Activated gamma-delta T cell treated with anti-CD3 and anti-CD28 coated beads, Interleukin-2, amount 50 U/mL, for 16 hours (primary cell): ENCODE data around the gene SOHLH2.

Source experiments
- DNase-seq: peaks from one replicate; pipeline ENCODE4 v3.0.0-alpha.2; 2020; ENCODE audit warnings: low read depth

SOHLH2 gene

DNA sequence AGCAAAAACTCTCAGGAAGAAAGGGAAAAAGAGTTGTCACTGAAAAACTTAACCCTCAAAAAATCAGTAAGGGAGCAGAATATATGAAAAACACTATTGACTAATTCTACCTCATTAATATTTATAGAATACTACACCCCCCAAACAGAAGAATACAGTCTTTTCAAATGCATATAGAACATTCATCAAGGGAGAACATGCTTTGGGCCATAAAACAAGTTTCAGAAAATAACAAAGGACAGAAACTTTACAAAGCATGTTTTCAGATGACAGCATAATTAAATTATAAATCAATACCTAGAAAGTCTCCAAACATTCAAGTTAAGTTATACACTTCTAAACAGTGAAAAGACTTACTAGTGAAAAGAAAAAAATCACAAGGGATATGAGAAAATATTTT lies 30.5 kb downstream of the SOHLH2 start:
- DNase-seq = no peak

DNA sequence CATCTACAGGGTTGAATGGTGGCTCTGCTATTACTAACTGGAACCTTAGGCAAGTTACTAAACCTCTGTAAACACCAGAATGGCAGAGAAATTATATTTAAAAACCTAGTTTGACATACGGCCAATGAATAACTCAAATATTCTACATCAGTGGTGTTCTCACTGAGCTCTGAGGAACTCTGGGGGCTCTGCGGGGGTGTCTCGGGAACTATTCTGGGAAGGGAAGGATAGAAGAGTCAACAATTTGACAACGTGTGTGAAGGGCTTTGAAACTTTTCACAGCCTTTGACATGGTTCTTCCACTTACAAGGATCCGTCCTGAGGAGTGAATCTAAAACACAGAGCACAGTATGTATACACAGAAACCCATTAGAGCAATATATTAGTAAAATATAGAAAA lies 38.7 kb downstream of the SOHLH2 start:
- DNase-seq = no peak

- no peak for DNase-seq
Measured at GRCh38 chr13:36174923-36175322, 39.4 kb downstream of the SOHLH2 start.

GRCh38 chr13:36173571-36174322 lies 40.6 kb downstream of the SOHLH2 start:
- DNase-seq = no peak

DNA sequence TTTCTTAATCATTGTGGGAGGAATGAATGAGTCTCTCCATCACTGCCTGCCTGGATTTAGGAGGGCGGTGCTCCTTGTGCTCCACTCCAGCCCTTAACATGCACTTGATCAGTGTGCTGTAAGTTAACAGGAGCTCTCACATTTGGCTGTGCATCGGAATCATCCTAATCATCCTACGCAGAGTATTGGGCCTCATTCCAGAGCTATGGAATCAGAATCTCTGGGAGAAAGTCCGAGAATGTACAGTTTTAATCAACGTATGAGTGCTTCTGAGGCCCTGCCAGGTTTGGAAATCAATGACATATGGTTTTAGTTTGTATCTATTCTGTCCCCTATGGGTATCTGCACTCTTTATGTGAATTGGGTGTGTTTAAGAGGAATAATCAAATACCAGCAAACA lies 48.3 kb downstream of the SOHLH2 start:
- DNase-seq = no peak

GRCh38 chr13:36163809-36164308 lies 50.5 kb downstream of the SOHLH2 start:
- no peak for DNase-seq

DNA sequence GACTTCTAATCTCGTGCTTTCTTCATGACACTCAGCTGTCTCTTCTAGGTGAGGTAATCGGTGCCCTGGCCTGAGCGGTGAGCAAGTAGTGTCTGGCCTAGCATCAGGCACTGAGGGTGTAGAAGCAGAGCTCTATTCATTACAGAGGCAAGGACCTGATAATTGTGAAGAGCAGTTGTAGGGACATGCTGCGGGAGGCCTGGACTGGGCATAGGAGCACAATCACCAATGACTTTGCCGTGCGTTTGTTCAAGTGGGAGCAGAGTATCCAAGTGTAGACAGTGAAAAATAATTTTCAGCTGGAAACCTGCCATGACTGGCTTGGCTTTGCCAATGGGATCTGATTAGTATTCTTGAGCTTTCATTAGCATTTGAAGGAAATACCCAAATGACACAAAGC lies 51.1 kb downstream of the SOHLH2 start:
- no peak for DNase-seq

GRCh38 chr13:36160297-36160696 lies 54.1 kb downstream of the SOHLH2 start:
- no peak for DNase-seq

DNA sequence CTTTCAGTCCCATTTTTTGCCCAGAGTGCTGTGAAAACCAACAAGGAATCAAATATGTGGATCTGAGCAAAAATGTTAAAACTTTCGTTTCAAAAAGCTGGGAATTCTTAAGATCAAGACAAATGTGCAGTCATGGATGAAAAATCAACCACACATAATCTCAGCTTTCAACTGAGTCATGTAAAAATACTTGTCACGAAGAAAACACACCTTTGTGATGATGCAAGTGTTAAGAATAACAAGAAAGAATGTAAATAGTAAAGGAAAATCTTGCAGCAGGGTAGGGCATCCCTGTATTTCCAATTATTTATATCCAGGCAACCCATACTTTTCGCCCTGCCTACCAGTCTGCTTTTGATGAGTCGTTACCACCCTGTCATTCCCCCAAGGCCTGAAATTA lies 55.7 kb downstream of the SOHLH2 start:
- no peak for DNase-seq

DNA sequence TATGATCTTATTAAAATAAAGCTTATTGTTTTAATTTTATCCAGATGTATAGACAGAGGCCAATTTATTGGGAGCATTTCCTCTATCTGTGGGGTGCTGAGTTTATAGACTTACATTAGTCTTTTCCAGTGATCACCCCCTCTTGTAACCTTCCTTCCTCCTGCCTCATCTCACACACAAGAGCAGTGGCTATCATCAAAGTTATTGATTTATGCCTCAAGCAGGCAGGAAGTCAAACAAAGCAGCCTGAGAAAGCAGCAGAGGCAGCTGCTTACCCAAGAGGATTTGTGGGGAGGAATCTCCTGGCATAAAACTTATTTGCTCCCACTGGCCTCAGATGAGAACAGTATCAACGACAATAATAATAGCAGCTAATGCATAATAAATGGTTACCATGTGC lies 56.9 kb downstream of the SOHLH2 start:
- no peak for DNase-seq

DNA sequence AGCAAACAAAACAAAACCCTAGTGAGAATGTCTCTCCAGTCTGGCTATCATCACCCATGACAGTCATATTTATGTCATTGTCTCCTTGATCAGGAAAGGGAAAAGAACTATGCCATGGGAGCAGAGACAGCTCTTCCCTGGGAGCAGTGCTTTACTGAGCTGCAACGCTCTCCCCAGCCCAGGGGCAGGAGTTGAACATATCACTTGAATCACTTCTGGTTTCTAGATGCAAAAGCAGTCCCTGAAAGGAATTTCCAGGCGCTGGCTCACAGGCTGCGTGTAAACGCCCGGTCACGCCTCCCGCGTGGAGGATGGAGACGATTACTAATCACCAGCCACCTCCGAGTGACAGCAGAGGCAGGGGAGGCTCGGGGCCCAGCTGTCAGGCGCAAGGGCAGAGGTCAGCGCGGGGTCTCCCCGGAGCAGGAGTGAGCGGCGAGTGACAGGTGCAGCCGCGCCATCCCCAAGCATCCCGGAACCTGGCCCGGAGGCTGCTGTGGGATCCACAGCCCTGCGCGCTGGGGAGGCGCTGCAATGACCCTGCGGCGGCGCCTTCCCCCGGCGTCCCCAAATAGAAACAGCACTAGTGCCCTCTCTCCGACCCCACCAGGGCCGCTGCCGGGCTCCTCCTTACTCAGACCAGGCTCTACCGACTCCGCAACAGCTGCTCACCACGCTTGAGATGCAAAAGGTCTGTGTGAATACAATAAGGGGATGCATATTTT lies 59.6 kb downstream of the SOHLH2 start:
- DNase-seq = no peak

GRCh38 chr13:36151591-36151990 lies 62.8 kb downstream of the SOHLH2 start:
- DNase-seq = no peak

DNA sequence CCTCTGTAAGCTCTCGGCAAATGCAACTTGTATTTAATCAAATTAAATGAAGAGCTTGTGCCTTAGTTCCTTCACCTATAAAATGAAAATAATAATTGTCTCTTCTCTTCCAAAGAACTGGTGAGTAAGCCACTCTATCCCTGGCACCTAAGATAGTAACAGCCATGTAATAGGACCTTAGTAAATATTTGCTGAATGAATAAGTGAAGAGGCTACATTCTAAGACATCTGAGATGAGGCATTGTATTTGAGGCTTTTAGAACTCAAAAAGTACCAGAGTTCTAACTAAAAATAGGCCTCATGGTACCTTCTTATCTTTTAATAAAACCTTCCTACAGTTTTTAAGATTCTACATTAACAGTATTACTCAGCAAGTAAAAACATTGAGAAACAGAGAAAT lies 65.9 kb downstream of the SOHLH2 start:
- no peak for DNase-seq

DNA sequence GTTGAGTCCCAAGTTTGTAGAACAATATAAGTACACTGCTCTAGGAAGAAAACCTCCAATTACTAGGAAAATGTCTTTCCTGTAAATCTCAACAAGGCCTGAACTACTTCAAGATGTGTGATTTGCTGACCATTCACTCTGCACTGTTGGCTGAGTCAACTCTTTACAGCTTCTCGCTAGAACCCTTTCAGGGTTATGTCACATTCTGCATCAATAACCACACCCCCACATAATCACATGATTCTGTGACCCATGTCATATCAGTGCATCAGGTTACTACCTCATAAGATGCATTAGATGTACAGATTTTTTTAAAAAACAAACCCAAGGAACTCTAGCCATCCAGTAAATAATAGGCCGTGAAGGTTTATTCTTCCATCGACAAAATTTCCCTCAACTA lies 67.0 kb downstream of the SOHLH2 start:
- no peak for DNase-seq

DNA sequence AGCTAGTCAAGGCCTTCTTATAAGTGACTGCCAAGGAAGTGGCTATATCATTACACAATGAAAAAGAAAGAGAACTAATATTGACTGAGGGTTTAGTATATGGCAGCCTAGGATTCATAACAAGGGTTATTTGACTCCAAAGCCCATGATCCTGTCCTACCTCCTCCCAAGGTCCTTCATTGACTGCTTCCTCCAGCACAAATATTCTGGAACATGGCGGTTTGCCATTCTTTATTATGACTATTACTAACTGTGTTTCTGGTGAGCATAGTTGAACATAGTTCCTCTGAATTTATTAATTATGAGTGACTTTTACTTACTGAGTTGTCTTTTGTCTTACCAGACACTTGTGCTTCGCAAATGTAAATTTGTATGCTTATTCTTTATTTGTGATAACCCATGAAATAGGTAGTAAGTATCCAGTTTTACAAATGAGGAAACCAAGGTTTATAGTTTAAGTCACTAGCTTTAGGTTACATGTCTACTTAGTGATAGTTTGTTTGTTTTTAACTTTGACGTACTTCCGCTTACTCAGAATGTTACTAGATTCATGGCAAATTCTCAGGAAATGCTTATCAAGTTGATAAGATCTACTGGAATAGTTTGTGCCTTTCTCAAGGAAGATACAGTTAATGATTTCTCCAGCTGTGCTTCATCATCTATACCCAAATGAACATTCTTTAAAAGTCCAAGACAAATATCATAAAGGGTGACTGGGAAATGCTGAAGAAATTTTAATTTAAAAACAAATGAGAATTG lies 67.7 kb downstream of the SOHLH2 start:
- no peak for DNase-seq

DNA sequence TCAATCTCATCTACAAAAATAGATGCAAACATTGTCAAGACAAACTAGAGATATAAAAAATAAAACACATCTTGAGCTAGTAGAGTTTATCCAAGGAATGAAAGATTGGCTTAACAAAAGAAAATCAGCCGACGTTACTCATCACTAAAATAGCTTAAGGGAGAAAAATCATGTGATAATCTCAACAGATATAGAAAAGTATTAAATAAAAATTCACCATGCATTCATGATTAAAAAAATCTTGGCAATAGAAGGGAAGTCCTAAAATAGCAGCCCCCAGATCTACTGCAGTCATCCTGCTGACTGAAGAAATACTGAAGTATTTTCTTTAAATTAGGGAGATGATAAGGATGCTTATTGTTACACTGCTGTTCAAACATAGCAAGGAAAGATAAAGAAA lies 70.6 kb downstream of the SOHLH2 start:
- DNase-seq = no peak

GRCh38 chr13:36142735-36143134 lies 71.6 kb downstream of the SOHLH2 start:
- no peak for DNase-seq

DNA sequence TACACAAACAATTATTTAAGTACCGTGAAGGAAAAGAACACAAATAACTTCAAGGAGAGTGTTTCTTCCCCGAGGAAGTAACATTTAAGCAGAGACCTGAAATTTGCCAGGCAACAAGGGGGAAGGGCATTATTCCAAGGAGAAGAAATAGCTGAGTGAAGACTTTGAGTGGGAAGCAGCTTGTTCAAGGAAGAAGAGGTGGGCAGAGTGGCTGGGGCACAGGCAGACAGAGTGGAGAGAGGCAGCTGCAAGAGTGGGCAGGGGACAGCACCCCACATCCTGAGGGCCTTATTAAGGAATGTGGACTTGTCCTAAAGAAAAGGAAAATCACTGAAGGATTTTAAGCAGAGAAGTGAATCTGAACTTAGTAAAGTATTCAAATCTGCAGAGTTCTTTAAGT lies 78.5 kb downstream of the SOHLH2 start:
- no peak for DNase-seq

GRCh38 chr13:36134632-36135031 lies 79.7 kb downstream of the SOHLH2 start:
- no peak for DNase-seq

GRCh38 chr13:36133950-36134626 lies 80.3 kb downstream of the SOHLH2 start:
- no peak for DNase-seq

DNA sequence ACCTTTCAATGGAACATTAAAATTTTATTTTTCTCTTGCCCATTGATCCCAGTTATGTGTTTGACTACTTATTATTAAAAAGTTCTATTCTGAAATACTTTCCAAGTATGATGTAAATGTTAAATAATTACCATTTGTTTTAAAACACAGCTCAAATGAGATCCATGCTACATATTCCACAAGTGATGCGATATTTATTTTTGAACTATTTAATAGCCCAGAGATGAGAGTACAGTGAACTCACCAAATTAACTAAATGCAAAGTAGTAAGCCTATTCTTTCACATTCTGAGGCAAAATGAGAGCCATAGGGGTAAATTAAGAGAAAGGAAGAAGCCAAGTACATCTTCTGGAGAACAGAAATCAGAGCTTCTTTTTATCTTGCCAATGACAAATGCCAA lies 82.0 kb downstream of the SOHLH2 start:
- no peak for DNase-seq

GRCh38 chr13:36131931-36132297 lies 82.4 kb downstream of the SOHLH2 start:
- DNase-seq = no peak
